Measurements from ENCODE around the gene LMNTD2. TPM values are rescaled to one million over a fixed set of nuclear protein-coding genes. Genes with fewer than 3 reads are reported as not detected.
"Not testable (repeated sequence)": the region's sequence is repeated elsewhere in the genome, so short reads cannot be mapped to it uniquely, and the experiment has no call there.

Gene LMNTD2
- total RNA-seq, 1 donor: 1.6 TPM

DNA sequence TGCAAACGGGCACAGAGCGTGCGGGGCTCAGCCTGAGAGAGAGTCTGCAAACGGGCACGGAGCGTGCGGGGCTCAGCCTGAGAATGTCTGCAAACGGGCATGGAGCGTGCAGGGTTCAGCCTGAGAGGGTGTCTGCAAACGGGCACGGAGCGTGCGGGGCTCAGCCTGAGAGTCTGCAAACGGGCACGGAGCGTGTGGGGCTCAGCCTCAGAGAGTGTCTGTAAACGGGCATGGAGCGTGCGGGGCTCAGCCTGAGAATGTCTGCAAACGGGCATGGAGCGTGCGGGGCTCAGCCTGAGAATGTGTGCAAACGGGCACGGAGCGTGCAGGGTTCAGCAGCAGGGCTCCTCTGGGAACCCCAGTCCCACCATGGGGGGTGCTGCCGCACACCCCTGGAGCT is 29.3 kb upstream of the LMNTD2 start:
- no peak for DNase-seq (ENCODE audit: low read depth in 2 of 3, low spot score in 2 of 3)

DNA sequence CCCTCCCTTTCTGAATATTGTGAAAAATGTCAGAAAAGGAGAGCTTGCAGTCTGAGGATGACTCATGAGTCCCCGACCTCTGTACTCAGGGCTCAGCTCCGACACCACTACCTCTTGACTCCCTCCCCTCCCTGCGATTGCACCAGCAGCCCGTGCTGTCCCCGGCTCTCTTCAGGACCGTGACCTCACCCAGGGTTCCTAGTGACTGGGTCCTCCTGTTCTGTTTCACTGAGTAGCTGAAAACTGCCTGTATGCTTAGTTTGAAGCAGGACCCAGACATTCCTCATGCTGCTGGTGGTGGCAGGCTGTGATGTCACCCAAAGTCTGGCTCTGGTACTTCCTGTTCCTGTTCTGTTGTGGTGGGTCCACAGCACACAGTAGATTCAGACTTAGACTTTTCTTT is 27.4 kb upstream of the LMNTD2 start:
- DNase-seq (ENCODE audit: low read depth in 2 of 3, low spot score in 2 of 3): peak; percentile 29 to 68 (median 45)

DNA sequence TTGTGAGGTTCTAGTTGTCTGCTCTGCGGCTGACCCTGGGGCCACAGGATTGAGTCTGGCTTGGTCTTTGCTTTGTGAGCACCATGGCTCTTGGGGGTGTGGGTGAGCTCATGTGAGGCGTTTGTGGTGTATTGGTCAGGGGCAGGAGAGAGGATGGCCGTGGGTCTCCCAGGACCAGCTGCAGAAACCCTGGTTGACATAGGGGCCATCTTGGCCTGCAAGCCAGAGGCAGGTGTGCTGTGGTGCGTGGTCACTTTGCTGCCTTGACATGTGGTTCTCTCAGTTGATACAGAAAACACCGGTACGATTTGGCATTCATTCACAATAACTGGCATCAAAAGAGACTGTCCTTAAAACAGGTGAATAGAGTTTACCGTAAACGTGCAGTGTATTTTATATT is 27.0 kb upstream of the LMNTD2 start:
- DNase-seq (ENCODE audit: low read depth in 2 of 3, low spot score in 2 of 3): no peak

DNA sequence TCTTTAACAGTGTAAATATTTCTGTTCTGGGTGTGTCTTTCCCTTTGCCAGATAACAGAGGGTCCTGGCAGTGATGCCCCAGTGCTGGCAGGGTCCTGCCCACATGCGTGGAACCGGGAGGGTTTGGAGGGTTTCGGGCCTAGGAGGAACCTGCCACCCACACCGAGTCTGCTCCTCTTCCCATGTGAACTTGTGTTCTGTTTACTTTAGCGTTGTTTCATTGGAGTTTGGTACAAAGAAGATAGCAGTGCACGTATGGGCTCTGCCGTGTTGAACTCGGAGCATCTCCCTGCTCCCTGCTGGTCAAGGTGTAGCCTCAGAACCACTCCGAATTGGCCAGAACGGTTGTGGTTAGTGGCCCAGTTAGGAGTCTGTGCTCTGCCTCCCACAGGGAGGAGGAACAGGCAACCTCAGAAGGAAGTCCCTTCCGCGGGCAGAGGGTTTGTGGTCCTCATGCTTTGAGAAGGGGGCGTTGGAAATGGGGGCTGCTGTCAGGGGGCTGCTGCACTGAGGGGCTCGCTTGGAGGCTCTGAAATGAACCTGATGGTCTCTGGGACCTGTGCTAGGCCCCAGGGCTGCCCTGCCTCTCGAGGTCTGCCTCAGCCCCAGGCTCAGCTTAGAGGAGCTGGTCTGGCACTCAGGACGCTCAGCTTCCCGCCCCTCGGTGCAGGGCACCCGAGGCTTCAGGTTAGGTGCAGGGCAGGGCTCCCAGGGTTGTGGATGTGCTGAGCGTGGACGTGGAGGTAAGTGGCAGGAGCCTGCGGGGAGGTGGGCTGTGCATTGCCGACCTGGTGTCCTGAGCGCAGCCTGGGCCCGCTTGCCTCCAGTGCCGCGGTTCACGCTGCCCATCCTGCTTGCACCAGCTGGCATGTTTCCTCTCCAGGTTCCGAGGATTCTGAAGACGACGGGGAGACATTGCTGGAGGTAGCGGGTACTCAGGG is 26.1 kb upstream of the LMNTD2 start:
- no peak for DNase-seq (ENCODE audit: low read depth in 2 of 3, low spot score in 2 of 3)

DNA sequence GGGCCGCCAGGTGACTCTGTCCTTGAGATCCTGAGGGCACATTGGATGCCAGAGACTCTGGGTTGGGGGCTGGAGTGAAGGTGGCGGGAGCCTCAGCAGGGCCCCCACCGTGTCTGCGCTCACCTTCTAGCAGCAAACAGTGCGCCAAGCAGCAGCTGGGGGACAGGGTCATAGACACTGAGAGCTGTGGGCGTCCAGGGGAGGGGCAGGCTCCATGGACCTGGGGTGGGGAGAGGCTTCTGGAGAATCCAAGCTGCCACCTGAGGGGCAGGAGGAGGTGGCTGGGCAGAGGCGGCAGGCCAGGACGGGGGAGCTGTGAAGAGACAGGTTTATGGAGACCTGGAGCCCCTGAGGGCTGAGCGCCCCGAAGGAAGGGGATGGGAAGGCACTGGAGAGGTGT is 23.7 kb upstream of the LMNTD2 start:
- no peak for DNase-seq (ENCODE audit: low read depth in 2 of 3, low spot score in 2 of 3)

DNA sequence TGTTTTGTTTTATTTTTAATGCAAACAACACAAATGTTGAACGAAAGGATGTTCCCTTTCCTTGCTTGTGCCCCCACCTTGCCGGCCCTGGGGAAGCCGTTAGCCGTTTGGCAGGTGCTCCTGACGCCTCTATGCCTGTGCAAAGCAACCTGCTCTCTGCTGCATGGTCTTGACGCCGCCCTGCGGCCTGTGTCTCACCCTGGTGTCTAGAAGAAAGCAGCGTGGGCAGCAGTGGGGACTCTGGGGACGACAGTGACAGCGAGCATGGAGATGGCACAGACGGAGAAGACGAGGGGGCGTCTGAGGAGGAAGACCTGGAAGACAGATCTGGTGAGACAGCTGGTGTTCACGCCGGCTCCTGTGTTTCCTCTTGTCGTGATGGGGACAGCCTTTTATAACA is 21.2 kb upstream of the LMNTD2 start:
- DNase-seq (ENCODE audit: low read depth in 2 of 3, low spot score in 2 of 3): no peak

DNA sequence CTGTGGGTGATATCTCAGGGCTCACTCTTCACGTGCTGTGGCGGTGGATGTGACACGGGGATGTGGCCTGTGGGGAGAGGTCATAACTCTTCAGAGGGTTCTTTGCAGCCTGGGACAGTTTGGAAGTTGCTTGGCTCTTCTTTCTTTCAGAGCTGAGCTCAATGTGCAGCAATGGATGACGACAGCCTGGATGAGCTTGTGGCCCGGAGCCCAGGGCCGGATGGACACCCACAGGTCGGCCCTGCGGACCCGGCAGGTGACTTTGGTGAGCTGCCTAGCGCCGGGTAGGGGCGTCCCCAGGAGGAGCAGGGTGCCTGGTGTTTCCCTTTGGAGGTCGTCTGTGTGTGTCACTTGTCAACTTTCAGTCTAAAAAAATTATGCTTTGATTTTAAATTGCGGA is 20.8 kb upstream of the LMNTD2 start:
- no peak for DNase-seq (ENCODE audit: low read depth in 2 of 3, low spot score in 2 of 3)

DNA sequence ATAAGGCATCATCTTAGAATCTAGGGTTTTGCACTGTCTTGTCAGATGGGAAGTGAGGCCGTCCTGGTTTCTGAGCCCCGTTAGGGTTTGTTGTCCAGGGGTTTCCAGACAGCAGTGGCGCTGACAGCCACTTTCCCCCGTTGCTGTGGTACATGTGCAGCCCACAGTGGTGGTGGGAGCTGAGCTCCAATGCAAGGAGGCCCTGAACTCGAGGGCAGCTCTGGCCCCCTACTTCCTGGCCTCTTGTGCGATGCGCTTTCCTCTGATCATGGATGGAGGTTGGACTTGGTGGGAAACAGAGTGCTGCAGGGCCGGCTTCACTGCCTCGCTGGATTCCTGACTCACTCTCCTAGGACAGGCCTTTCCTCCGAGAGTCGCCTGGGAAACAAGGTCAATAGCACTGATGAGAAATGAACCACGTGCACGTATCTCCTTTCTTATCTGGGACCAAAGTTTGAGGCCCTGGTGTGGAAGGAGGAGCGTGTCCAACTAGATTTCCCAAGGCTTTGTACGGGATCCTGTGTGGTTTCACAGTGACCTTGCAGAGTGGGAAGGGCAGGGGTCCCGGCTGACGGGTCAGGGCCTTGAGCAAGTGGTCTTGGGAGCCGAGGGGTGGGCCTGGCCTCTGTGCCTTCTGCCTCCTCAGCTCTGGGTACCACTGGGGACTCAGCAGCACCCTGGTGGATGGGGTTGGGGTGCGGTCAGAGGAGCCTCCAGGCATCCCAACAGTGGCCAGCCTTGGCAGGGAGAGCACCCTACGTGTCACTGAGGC is 19.5 kb upstream of the LMNTD2 start:
- no peak for DNase-seq (ENCODE audit: low read depth in 2 of 3, low spot score in 2 of 3)

DNA sequence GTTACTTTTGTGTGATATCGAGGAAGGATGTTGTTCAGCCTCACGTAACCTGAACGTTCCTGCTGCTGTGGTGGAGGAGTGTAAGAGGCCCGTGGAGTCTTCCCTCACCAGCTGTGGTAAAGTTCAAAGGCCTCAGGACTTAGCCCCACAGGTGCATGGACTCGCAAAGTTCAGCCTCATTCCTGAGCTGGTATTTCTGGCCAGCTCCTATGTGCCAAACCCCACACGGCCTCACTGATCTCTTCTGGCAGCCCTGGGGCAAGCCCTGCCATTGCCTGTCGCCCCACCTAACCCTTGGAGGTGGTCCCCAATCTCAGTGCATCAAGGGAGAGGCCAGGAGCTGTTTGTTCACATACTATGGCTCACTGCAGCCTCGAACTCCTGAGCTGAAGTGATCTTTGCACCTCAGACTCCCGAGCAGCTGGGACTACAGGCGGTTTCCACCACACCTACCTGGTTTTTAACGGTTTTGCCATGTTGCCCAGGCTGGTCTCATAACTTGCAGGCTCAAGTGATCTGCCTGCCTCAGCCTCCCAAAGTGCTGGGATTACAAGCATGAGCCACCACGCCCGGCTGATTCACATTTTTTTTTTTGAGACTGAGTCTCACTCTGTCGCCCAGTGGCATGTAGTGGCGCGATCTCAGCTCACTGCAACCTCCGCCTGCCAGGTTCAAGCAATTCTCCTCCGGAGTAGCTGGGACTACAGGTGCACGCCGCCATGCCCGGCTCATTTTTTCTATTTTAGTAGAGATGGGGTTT is 17.9 kb upstream of the LMNTD2 start:
- no peak for DNase-seq (ENCODE audit: low read depth in 2 of 3, low spot score in 2 of 3)

DNA sequence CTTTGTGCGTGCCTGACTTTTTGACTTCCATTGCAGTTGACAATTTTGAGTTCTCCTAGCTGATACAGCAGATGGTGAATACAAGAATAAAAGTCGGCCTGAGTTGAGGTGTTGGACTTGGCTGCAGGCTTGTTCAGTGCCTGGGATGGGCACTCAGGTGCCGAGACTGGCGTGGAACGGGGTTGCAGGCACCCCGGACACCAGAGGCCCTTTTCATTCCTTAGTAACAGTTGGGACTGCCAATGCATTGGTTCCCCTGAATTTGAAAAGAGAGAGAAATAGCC is 17.0 kb upstream of the LMNTD2 start:
- DNase-seq (ENCODE audit: low read depth in 2 of 3, low spot score in 2 of 3): no peak

DNA sequence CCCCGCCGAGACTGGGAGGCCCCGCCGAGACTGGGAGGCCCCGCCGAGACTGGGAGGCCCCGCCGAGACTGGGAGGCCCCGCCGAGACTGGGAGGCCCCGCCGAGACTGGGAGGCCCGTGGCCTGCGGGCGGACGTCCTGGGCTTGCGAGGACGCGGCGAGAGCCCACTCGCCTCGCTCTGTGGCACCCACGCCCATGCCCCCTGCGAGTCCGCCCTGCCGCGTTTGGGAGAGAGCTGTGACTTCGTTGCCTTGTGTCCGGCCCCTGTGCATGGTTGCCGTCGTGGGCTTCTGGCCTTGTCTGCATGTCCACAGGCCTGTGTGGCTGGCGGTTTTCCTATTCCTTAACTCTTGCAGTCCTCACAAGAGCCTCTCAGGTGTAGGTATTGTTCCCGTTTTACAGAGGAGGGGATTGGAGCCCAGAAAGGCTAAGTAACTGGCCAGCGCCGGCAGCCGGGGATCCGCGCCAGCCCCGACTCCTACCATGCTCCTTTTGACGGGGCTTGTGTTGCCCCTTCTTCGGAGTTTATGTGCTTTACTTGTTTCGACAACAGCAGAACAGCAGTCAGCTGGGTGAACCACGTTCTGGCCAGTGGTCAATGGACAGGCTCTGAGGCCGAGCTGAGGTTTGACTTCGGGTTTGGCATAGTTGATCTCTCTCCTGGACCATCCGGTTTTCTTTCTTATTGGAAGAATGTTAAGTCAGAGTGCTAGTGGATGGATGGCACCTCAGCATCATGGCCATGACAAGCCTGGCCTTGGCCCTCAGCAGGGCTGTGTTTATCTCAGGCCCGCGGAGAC is 16.5 kb upstream of the LMNTD2 start:
- no peak for DNase-seq (ENCODE audit: low read depth in 2 of 3, low spot score in 2 of 3)

DNA sequence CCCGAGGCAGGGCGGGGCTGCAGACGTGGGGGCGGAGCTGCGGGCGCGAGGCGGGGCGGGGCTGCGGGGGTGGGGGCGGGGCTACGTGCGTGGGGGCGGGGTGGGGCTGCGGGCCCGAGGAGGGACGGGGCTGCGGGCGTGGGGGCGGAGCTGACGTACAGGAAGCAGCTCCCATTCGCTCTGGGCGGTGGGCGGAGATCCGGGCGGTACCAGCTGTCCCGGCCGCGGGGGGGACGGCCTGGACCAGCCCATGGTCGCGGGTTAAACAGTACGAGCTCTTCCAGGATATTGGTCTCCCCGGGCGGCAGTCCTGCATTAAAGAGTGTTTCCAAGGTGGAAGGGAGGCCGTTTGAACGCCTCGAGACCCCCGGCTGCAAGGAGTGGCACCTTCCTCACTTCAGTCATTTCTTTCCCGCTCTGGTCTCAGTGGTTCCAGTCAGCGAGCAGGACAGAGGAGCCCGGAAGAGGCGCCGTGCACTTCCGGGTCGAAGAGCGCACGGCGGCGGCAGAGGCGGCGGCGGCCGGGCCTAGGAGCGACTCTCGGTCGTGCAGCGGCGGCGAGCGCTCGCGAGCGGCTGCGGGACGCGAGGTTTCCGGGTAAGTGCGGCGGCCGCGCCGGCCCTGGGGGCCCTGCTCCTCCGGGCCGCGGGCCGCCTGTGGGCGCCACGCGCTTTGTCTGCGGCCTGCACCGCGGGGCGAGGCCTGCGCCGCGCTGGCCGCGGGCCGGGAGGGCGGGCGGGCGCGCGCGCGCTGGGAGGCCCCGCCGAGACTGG is 15.6 kb upstream of the LMNTD2 start, which contains the start of gene PHRF1:
Gene PHRF1, plus strand, starts transcription at position 475 of the 773 bp plus-strand sequence. CDS start 5,043 bp downstream, outside the sequence.
- peak; percentile 91 to 94 (median 94) for DNase-seq (ENCODE audit: low read depth in 2 of 3, low spot score in 2 of 3)

DNA sequence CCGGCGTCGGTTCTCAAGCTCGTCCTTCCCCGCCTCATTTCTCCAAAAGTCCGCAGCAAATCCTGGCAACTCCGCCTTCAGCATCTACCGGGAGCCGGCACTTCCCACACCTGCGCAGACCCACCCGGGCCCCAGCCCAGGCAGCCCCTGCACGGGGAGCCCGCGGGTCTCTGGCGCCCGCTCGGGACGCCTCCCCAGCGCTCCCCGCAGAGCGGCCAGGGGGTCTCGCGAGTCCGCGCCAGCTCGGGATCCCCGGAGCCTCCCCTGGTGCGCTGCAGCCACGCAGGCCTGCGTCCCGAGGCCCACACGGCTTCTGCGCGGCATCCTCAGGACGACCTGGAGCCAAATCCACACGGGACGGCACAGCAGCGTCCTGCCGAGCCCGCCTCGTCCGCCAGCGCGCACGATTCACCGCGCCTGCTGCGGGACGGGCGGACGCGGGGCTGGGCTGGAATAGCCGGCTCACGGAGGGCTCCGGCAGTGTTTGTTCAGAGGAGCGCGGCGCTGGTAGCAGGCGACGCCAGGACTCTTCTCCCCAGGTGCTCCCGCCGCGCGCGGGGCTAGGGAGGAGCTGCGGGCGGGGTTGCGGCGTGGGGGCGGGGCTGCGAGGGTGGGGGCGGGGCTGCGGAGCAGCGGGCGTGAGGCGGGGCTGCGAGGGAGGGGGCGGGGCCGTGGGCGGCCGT is 14.9 kb upstream of the LMNTD2 start:
- peak in 2 of 3 donors; percentile 59 to 63 for DNase-seq (ENCODE audit: low read depth in 2 of 3, low spot score in 2 of 3)

DNA sequence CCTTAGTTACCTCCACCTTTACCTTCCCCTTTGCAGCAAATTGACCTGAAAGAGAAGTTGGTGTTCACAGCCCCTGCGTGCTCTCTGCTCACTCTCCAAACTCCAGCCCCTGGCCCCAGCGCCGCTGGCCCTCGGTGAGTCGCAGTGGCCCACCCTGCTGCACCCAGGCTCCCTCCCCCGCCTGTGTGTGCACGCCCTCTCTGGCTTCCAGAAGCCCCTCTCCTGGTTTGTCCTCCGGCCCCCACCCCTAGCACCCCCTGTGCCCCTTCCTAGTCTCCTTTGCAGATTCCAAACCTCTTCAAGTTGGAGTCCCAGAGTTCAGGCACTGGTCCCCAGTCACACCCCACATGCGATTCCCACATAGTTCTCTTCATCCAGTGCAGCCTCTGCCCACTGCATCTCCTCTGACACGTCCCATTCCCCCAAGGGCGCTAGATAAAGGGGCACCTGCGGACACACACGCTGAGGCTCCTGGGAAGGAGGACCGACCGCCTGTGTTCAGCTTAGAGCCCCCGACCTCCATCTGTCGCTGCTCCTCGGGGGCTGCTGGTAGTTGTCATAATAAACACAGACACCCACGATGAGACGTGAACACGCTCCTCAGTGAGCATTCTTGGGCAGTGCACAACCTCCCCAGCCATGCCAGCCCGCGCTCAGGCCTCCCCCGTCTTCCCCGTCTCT is 14.2 kb upstream of the LMNTD2 start:
- DNase-seq (ENCODE audit: low read depth in 2 of 3, low spot score in 2 of 3): no peak

DNA sequence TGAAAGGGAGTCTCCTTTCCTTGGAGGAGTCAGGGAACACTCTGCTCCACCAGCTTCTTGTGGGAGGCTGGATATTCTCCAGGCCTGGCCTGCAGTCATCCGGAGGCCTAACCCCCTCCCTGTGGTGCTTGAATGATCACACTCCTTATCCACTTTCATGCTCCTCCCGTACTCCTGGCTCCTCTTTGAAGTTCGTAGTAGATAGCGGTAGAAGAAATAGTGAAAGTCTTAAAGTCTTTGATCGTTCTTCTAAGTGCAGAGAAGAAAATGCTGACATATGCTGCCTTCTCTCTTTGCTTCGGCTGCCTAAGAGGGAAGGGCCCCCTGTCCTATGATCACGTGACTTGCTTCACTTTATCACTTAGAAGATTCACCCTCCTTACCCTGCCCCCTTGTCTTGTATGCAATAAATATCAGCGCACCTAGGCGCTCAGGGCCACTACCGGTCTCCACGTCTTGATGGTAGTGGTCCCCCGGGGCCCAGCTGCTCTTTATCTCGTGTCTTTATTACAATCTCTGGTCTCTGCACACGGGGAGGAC is 13.6 kb upstream of the LMNTD2 start:
- not testable (repeated sequence) for DNase-seq (ENCODE audit: low read depth in 2 of 3, low spot score in 2 of 3)

DNA sequence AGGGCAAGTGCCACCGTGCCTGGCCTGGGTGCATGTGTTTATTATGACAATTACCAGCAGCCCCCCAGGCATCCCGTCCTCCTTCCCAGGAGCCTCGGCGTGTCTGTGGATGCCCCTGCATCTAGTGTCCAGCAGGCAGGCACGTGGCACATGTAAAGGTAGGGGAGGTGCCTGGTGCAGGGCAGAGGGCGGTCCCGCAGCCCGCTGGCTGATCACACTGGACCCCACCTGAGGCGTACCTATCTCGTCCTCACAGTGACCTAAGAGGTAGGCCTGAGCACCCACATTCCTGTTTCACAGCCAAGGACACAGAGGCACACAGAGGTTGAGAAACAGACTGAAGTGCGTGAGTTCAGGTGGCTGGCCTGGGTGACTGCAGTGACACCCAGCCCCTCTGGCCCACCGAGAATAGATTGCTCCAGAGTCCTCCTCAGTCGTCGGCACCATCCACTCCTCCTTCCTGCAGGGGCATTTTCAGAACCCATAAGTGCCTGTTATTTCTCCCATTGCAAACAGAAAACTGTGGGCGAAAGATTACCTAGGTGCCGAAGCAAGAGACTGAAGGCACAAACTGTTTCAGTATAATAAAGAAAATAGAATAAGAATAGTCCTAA is 12.7 kb upstream of the LMNTD2 start:
- DNase-seq (ENCODE audit: low read depth in 2 of 3, low spot score in 2 of 3): no peak

DNA sequence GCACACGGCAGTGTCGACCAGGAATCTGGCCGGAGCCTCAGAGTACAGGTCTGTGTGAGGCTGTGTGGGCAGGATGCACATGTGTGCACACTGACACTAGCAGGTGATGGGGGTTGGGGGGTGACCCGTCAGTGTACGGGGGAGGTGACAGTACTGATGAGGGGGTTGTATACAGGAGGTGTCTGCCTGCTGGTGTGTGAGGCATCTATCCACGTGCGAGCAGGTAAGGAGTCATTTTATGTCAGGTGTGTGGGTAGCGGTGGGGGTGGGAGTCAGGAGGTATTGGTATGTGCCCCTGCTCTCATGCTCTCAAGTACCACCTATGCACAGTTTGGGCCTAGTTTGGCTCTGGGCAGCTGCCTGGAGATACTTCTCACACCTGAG is 11.3 kb upstream of the LMNTD2 start:
- no peak for DNase-seq (ENCODE audit: low read depth in 2 of 3, low spot score in 2 of 3)
